ENCODE results near the gene PDE5A. TPM values are rescaled to one million over a fixed set of nuclear protein-coding genes. Genes with fewer than 3 reads are reported as not detected.

Gene PDE5A
- total RNA-seq, 1 experiment from 2014 or later: 5.0 TPM

- POLR2A ChIA-PET: no interaction called here
- TF ChIP-seq ATF3 (IDR thresholded peaks at IDR 0.05) (no peak), FOSL1 (IDR thresholded peaks at IDR 0.05; ENCODE audit: low read depth) (no peak), MAX (IDR thresholded peaks at IDR 0.05) (no peak), EGR1 (IDR thresholded peaks at IDR 0.05; ENCODE audit: low read depth) (no peak), EZH2 (IDR thresholded peaks at IDR 0.05) (no peak), RAD21 (IDR thresholded peaks at IDR 0.05; ENCODE audit: low read depth) (no peak), SRF (IDR thresholded peaks at IDR 0.05; ENCODE audit: low read depth) (no peak)
Measured at GRCh38 chr4:119580293-119580692, 48.3 kb downstream of the PDE5A start.

GRCh38 chr4:119579823-119580222 lies 48.8 kb downstream of the PDE5A start:
- H3K9me2 ChIP-seq (ENCODE audit: insufficient read depth): no peaks in the 10 kb centered on the region
- DNase-seq (ENCODE audit: low read depth, low spot score) (no peak), ATAC-seq (no peak)
- no peak overlapping the region for H3K4me3 ChIP-seq (replicated peaks in 1 of 2; ENCODE audit: low read depth in 1 of 2, low read length in 2 of 2)
- BruUV-seq (replicated peaks): no TSS peak
- H3K36me3 ChIP-seq (ENCODE audit: control insufficient read depth in 1 of 2, insufficient read depth in 2 of 2, low read length in 2 of 2): no peaks in the 10 kb centered on the region
- CTCF ChIA-PET: no interaction called here
- intact Hi-C loops (cut with micrococcal nuclease): no loop called here
- H3K27ac ChIP-seq (ENCODE audit: low read depth, low read length): no peak overlapping the region
- H3K27me3 ChIP-seq (ENCODE audit: insufficient read depth, low read length): no peaks in the 10 kb centered on the region
- H3K9me3 ChIP-seq (ENCODE audit: control insufficient read depth in 1 of 2, insufficient read depth in 1 of 2, low read depth in 1 of 2, low read length in 2 of 2): no peaks in the 10 kb centered on the region
- TF ChIP-seq FOSL1 (IDR thresholded peaks at IDR 0.05; ENCODE audit: low read depth): no peak
- TF ChIP-seq EGR1 (IDR thresholded peaks at IDR 0.05; ENCODE audit: low read depth): no peak
- no peak for TF ChIP-seq CEBPB (IDR thresholded peaks at IDR 0.05; ENCODE audit: low read depth)
- TF ChIP-seq RAD21 (IDR thresholded peaks at IDR 0.05; ENCODE audit: low read depth): no peak
- POLR2A ChIA-PET: no interaction called here
- H2AFZ ChIP-seq (ENCODE audit: low read depth, low read length, poor library complexity, severe bottlenecking): no peak overlapping the region
- H4K20me1 ChIP-seq (ENCODE audit: insufficient read depth): no peaks in the 10 kb centered on the region
- RAD21 ChIA-PET (ENCODE audit: low non-redundant PET in 1 of 2, low total read pairs in 2 of 2, uncharacterized antibody in 2 of 2, unreplicated experiment in 2 of 2): no interaction called here
- H3K4me1 ChIP-seq (ENCODE audit: control insufficient read depth in 1 of 2, insufficient read depth in 2 of 2, low read length in 2 of 2): no peaks in the 10 kb centered on the region
- no peak overlapping the region for H3K4me2 ChIP-seq (ENCODE audit: low read length)
- H3K79me2 ChIP-seq (ENCODE audit: insufficient read depth, low read length): no peaks in the 10 kb centered on the region
- H3K9ac ChIP-seq (ENCODE audit: low read length): no peak overlapping the region

More at GRCh38 chr4:119580293-119580692, 48.3 kb downstream of the PDE5A start:
- DNase-seq (ENCODE audit: low read depth, low spot score) (no peak), ATAC-seq (no peak)
- CTCF ChIA-PET: no interaction called here
- BruUV-seq (replicated peaks): no TSS peak
- Histone ChIP-seq H3K9me2 (ENCODE audit: insufficient read depth) (no peaks in the 10 kb centered on the region), H3K79me2 (ENCODE audit: insufficient read depth, low read length) (no peaks in the 10 kb centered on the region), H3K4me2 (ENCODE audit: low read length) (no peak overlapping the region), H3K4me3 (replicated peaks in 1 of 2; ENCODE audit: low read depth in 1 of 2, low read length in 2 of 2) (no peak overlapping the region), H4K20me1 (ENCODE audit: insufficient read depth) (no peaks in the 10 kb centered on the region), H3K9me3 (ENCODE audit: control insufficient read depth in 1 of 2, insufficient read depth in 1 of 2, low read depth in 1 of 2, low read length in 2 of 2) (no peaks in the 10 kb centered on the region), H3K9ac (ENCODE audit: low read length) (no peak overlapping the region), H3K36me3 (ENCODE audit: control insufficient read depth in 1 of 2, insufficient read depth in 2 of 2, low read length in 2 of 2) (no peaks in the 10 kb centered on the region), H2AFZ (ENCODE audit: low read depth, low read length, poor library complexity, severe bottlenecking) (no peak overlapping the region), H3K27me3 (ENCODE audit: insufficient read depth, low read length) (no peaks in the 10 kb centered on the region), H3K27ac (ENCODE audit: low read depth, low read length) (no peak overlapping the region), H3K4me1 (ENCODE audit: control insufficient read depth in 1 of 2, insufficient read depth in 2 of 2, low read length in 2 of 2) (no peaks in the 10 kb centered on the region)
- intact Hi-C loops (cut with micrococcal nuclease): no loop called here
- RAD21 ChIA-PET (ENCODE audit: low non-redundant PET in 1 of 2, low total read pairs in 2 of 2, uncharacterized antibody in 2 of 2, unreplicated experiment in 2 of 2): no interaction called here
